ENCODE results near the gene CARHSP1.

DNA sequence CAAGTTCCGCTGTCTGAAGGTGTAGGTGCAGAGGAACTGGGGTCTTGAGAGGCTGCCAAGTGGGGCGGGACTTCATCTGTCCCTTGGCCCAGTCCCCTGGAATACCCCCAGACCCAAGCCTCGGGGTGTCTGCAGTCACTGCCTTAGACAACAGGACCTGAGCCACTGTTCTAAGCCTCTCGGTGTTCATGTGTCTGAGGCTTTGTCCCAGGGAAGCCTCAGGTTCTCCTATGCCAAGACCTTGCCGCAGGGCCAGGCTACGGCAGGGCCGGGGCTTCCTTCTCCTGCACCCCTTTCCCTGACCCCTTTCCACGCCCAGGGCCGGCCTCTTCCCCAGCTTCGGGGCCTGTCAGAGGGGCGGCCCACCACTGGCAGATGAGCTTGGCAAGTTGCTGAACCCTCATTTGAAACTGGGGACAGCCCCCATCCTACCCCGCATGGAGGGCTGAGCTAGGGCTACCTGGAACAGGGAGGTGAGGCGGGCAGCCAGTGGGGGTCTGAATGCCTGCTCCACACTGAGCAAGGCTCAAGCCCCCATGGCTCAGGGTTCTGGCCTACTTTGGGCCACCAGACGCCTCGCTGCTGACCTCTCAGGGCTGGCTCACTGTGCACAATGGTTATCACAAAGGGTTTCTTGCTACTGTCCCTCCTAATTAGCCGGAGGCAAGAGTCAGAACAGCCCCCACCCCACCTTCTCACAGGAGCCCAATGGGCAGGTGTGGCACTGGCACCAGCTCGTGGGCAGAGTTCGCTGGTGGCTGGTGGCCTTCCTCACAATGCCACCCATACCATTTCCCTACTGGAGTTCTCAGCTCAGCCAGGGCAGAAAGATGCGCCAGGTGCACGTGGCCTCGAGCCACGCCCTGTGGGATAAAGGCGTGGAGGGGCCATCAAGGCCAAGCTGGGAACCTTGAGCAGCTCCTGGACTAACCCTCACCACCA, 20.4 kb upstream of the CARHSP1 start:
- TF ChIP-seq POLR2A (IDR thresholded peaks at IDR 0.05; ENCODE audit: low read depth, low read length) = no peak
- peak; percentile 39; the same call in 1 of the 2 replicates for TF ChIP-seq POLR2AphosphoS5 (IDR thresholded peaks at IDR 0.05; ENCODE audit: low read depth, low read length)

All from GM12892 (cell line).